GM19023 (cell line): ENCODE data around the gene MAP3K20.
"Not testable (repeated sequence)": the region's sequence is repeated elsewhere in the genome, so short reads cannot be mapped to it uniquely, and the experiment has no call there.

Source experiments
- ATAC-seq: cut with Tn5 transposase; IDR thresholded peaks from one replicate; pipeline ENCODE4 v1.9.1; 2021; ENCODE audit warnings: mild to moderate bottlenecking, moderate library complexity; ENCODE audit not compliant: unreplicated experiment

Gene MAP3K20

GRCh38 chr2:173086518-173087213, 11.0 kb downstream of the MAP3K20 start:
- ATAC-seq: no peak

GRCh38 chr2:173087214-173087581, 11.6 kb downstream of the MAP3K20 start:
- no peak for ATAC-seq

- no peak for ATAC-seq
Observed at GRCh38 chr2:173087793-173088496, 12.3 kb downstream of the MAP3K20 start.

- no peak for ATAC-seq
Observed at GRCh38 chr2:173090276-173090877, 14.7 kb downstream of the MAP3K20 start.

- no peak for ATAC-seq
Observed at GRCh38 chr2:173090973-173091660, 15.5 kb downstream of the MAP3K20 start.

GRCh38 chr2:173091910-173092309, 16.3 kb downstream of the MAP3K20 start:
- ATAC-seq: no peak

GRCh38 chr2:173092844-173093402, 17.3 kb downstream of the MAP3K20 start:
- ATAC-seq: no peak

- not testable (repeated sequence) for ATAC-seq
Observed at GRCh38 chr2:173093617-173094016, 18.0 kb downstream of the MAP3K20 start.

- no peak for ATAC-seq
Observed at GRCh38 chr2:173094731-173095130, 19.1 kb downstream of the MAP3K20 start.

GRCh38 chr2:173095356-173095755, 19.7 kb downstream of the MAP3K20 start:
- ATAC-seq: no peak

GRCh38 chr2:173099271-173099670, 23.6 kb downstream of the MAP3K20 start:
- no peak for ATAC-seq

- no peak for ATAC-seq
Observed at GRCh38 chr2:173099804-173100203, 24.2 kb downstream of the MAP3K20 start.

- ATAC-seq: peak; percentile 70
Observed at GRCh38 chr2:173101687-173102086, 26.0 kb downstream of the MAP3K20 start.

GRCh38 chr2:173104156-173104555, 28.5 kb downstream of the MAP3K20 start:
- no peak for ATAC-seq

GRCh38 chr2:173106959-173107628, 31.4 kb downstream of the MAP3K20 start:
- no peak for ATAC-seq

GRCh38 chr2:173107629-173108022, 32.0 kb downstream of the MAP3K20 start:
- no peak for ATAC-seq

- ATAC-seq: no peak
Observed at GRCh38 chr2:173109253-173110188, 33.9 kb downstream of the MAP3K20 start.

- ATAC-seq: no peak
Observed at GRCh38 chr2:173117678-173118077, 42.0 kb downstream of the MAP3K20 start.

- ATAC-seq: no peak
Observed at GRCh38 chr2:173118395-173118794, 42.7 kb downstream of the MAP3K20 start.
